WTC11 (cell line): ENCODE measurements around the gene IL18R1.

Experiments used
- ESRRA ChIP-seq: sonication (generic); formaldehyde crosslinking; IDR thresholded peaks from 2 replicates; pipeline ENCODE4 v1.8.1; 2022; ENCODE audit warnings: mild to moderate bottlenecking, missing genetic modification reagents, borderline replicate concordance
- JUN ChIP-seq: sonication (generic); formaldehyde crosslinking; IDR thresholded peaks from 2 replicates; pipeline ENCODE4 v1.8.0; 2023; ENCODE audit warnings: mild to moderate bottlenecking, missing genetic modification reagents
- NR3C1 ChIP-seq: sonication (generic); formaldehyde crosslinking; conservative IDR thresholded peaks from 2 replicates; pipeline ENCODE4 v1.8.1; 2023; ENCODE audit warnings: low read depth, mild to moderate bottlenecking, missing genetic modification reagents
- OVOL2 ChIP-seq: fragments of 250-450 bp; sonication (Bioruptor Pico); IDR thresholded peaks from 2 replicates; pipeline ENCODE4 v1.9.0; 2021; ENCODE audit warnings: mild to moderate bottlenecking, borderline replicate concordance
- SMAD3 ChIP-seq: sonication (generic); formaldehyde crosslinking; IDR thresholded peaks from 2 replicates; pipeline ENCODE4 v1.8.0; 2022; ENCODE audit warnings: missing genetic modification reagents, mild to moderate bottlenecking, borderline replicate concordance
- TCF7 ChIP-seq: sonication (generic); formaldehyde crosslinking; IDR thresholded peaks from 2 replicates; pipeline ENCODE4 v1.8.0; 2022; ENCODE audit warnings: mild to moderate bottlenecking, low read depth, missing genetic modification reagents, moderate library complexity
- TP53 ChIP-seq: sonication (generic); formaldehyde crosslinking; IDR thresholded peaks from 2 replicates; pipeline ENCODE4 v1.8.1; 2023; ENCODE audit warnings: mild to moderate bottlenecking, missing genetic modification reagents
- ZNF121 ChIP-seq: sonication (generic); formaldehyde crosslinking; IDR thresholded peaks from 2 replicates; pipeline ENCODE4 v1.8.0; 2023; ENCODE audit warnings: missing genetic modification reagents
- ZNF396 ChIP-seq: fragments of 250-450 bp; sonication (Bioruptor Pico); IDR thresholded peaks from 2 replicates; pipeline ENCODE4 v1.8.0; 2021; ENCODE audit warnings: mild to moderate bottlenecking, moderate library complexity, borderline replicate concordance
- ZNF423 ChIP-seq: fragments of 250-450 bp; sonication (Bioruptor Pico); IDR thresholded peaks from 2 replicates; pipeline ENCODE4 v2.1.2; 2022; ENCODE audit warnings: mild to moderate bottlenecking, moderate library complexity
- TF ChIP-seq, protein P1 (sequence below): sonication (generic); formaldehyde crosslinking; IDR thresholded peaks from 2 replicates; pipeline ENCODE4 v1.8.0; 2022; ENCODE audit warnings: mild to moderate bottlenecking, missing genetic modification reagents
- TF ChIP-seq, protein P2 (sequence below): fragments of 200-600 bp; IDR thresholded peaks from 2 replicates; pipeline ENCODE4 v1.8.0; 2022; ENCODE audit warnings: antibody characterized with exemption
- TF ChIP-seq, protein P3 (sequence below): sonication (generic); formaldehyde crosslinking; IDR thresholded peaks from 2 replicates; pipeline ENCODE4 v1.8.1; 2022; ENCODE audit warnings: low read depth, missing genetic modification reagents, borderline replicate concordance
- TF ChIP-seq, protein P4 (sequence below): sonication (generic); formaldehyde crosslinking; IDR thresholded peaks from 2 replicates; pipeline ENCODE4 v1.8.1; 2023; ENCODE audit warnings: mild to moderate bottlenecking, missing genetic modification reagents

DNA sequence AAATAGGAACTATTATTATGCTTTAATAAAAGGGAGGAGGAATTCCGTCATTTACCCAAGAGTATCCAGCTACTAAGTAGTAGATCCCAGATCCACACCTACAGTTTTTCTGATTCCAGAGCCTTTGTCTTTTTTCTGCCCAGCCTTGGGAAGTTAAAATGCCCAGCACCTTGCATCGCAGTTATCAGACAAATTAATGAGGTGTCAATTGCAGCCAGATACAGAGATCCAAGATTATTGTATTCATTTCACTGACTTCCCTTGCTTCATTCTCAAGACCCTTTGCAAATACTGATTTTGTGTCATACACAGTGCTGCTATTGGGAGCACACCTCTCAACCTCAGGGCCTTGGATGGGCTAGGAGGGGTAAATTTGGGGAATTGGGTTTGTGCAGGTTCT, 1.1 kb downstream of the IL18R1 start:
- no peak for TF ChIP-seq JUN (CRISPR knock-in tag)
- no peak for TF ChIP-seq ESRRA
- TF ChIP-seq, protein P1, sequence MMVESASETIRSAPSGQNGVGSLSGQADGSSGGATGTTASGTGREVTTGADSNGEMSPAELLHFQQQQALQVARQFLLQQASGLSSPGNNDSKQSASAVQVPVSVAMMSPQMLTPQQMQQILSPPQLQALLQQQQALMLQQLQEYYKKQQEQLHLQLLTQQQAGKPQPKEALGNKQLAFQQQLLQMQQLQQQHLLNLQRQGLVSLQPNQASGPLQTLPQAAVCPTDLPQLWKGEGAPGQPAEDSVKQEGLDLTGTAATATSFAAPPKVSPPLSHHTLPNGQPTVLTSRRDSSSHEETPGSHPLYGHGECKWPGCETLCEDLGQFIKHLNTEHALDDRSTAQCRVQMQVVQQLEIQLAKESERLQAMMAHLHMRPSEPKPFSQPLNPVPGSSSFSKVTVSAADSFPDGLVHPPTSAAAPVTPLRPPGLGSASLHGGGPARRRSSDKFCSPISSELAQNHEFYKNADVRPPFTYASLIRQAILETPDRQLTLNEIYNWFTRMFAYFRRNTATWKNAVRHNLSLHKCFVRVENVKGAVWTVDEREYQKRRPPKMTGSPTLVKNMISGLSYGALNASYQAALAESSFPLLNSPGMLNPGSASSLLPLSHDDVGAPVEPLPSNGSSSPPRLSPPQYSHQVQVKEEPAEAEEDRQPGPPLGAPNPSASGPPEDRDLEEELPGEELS (CRISPR knock-in tag): no peak
- TF ChIP-seq, protein P2, sequence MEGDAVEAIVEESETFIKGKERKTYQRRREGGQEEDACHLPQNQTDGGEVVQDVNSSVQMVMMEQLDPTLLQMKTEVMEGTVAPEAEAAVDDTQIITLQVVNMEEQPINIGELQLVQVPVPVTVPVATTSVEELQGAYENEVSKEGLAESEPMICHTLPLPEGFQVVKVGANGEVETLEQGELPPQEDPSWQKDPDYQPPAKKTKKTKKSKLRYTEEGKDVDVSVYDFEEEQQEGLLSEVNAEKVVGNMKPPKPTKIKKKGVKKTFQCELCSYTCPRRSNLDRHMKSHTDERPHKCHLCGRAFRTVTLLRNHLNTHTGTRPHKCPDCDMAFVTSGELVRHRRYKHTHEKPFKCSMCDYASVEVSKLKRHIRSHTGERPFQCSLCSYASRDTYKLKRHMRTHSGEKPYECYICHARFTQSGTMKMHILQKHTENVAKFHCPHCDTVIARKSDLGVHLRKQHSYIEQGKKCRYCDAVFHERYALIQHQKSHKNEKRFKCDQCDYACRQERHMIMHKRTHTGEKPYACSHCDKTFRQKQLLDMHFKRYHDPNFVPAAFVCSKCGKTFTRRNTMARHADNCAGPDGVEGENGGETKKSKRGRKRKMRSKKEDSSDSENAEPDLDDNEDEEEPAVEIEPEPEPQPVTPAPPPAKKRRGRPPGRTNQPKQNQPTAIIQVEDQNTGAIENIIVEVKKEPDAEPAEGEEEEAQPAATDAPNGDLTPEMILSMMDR: no peak
- TF ChIP-seq TP53 (CRISPR knock-in tag): no peak
- TF ChIP-seq, protein P3, sequence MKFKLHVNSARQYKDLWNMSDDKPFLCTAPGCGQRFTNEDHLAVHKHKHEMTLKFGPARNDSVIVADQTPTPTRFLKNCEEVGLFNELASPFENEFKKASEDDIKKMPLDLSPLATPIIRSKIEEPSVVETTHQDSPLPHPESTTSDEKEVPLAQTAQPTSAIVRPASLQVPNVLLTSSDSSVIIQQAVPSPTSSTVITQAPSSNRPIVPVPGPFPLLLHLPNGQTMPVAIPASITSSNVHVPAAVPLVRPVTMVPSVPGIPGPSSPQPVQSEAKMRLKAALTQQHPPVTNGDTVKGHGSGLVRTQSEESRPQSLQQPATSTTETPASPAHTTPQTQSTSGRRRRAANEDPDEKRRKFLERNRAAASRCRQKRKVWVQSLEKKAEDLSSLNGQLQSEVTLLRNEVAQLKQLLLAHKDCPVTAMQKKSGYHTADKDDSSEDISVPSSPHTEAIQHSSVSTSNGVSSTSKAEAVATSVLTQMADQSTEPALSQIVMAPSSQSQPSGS (CRISPR knock-in tag): no peak
- TF ChIP-seq ZNF396: no peak
- no peak for TF ChIP-seq ZNF423 (CRISPR knock-in tag)
- TF ChIP-seq NR3C1 (CRISPR knock-in tag): no peak
- TF ChIP-seq, protein P4, sequence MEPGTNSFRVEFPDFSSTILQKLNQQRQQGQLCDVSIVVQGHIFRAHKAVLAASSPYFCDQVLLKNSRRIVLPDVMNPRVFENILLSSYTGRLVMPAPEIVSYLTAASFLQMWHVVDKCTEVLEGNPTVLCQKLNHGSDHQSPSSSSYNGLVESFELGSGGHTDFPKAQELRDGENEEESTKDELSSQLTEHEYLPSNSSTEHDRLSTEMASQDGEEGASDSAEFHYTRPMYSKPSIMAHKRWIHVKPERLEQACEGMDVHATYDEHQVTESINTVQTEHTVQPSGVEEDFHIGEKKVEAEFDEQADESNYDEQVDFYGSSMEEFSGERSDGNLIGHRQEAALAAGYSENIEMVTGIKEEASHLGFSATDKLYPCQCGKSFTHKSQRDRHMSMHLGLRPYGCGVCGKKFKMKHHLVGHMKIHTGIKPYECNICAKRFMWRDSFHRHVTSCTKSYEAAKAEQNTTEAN: no peak
- no peak for TF ChIP-seq OVOL2
- no peak for TF ChIP-seq TCF7 (CRISPR knock-in tag)
- TF ChIP-seq ZNF121 (CRISPR knock-in tag): no peak
- no peak for TF ChIP-seq SMAD3 (CRISPR knock-in tag)
